Hematopoietic multipotent progenitor cell treated with erythropoietin and hydrocortisone succinate and interleukin-3 and kit ligand, for 17 days (in vitro differentiated cells): ENCODE data around the gene SPAG7.

Experiments used
- DNase-seq: peaks from one replicate; pipeline ENCODE4 v3.0.0-alpha.2; 2015; ENCODE audit warnings: low spot score

SPAG7 gene, protein sequence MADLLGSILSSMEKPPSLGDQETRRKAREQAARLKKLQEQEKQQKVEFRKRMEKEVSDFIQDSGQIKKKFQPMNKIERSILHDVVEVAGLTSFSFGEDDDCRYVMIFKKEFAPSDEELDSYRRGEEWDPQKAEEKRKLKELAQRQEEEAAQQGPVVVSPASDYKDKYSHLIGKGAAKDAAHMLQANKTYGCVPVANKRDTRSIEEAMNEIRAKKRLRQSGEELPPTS

DNA sequence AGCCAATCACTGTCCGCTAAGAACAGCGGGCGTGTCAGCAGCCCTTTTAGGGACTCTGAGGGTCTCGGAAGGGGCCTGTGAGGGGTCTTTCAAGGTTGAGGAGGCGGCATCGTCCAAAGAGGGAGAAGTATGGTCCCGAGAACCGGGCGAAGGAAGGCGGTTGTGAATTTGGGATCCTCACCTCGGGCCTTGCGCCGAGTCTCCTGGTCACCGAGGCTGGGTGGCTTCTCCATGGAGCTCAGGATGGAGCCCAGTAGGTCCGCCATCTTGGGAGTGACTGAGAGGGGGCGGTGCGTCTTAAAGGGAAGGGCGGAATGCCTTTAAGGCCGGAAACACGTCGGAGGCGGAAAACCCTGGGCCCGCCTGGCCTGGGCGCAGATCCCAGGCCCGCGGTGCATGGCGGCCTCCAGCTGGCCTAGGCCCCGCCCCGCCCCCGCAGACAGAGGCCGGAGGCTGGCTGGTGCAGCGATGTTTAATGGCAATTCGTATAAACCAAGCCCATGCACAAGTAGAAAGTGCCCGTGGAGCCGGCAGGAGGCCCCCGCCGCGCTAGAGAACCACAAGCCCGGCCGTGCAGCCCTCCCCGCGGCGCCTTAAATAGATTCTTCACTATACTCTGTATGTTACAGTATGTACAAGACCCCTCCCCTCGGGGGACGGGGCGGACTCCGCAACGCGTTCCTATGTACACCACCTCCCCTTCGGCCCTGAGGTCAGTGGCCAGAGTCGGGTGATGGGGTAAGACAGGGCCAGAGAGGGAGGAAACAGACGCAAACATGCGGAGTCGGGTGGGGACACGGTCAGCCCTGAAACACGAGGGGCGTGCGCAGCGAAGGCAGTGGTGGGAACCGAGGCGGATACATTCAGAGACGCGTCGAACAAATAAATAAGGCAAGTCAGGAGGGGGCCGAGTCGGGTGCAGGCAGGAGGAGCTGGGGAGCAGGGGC, at the start of gene SPAG7:
SPAG7 (minus strand) TSS at position 279 of the 947 bp plus-strand sequence; CDS start at position 266, 13 bp downstream.
- DNase-seq, result peak; percentile 97

DNA sequence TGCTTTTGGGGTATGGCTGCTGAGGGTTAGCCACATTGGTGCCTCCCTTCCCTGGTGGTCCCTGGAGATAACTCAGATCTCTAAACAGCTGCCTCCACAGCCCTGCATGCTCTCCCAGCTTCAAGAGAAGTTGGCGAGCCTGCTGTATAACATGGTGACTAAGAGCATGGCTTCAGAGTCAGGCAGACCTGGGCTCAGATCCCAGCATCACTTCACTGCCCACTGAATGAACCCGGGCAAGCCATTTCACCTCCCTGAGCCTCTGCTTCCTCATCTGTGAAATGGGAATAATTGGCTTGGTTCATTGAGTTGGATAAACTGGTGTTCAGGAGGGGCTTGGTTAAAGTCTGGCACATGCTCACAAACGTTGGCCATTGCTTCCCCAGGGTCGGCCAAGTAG, 46.7 kb upstream of the SPAG7 start:
- DNase-seq, result no peak

DNA sequence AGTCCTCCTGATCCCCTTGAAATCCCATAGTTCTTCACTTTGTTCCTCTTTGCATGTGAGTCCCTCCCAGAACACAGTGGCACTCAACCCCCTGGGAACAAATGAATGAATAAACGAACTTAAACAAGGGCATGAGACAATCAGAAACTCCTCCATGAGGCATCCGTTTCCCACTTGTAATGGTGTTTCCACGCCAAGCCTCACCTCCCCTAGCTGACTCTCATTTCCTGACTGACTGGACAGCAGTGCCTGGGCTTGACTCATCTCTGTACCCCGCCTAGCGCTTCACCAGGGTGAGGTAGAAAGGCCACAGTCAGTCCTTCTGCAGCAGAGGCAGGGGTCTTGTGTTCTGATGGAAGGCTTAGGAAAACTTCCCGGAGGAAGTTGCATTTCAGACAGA, 44.3 kb upstream of the SPAG7 start:
- no peak for DNase-seq

DNA sequence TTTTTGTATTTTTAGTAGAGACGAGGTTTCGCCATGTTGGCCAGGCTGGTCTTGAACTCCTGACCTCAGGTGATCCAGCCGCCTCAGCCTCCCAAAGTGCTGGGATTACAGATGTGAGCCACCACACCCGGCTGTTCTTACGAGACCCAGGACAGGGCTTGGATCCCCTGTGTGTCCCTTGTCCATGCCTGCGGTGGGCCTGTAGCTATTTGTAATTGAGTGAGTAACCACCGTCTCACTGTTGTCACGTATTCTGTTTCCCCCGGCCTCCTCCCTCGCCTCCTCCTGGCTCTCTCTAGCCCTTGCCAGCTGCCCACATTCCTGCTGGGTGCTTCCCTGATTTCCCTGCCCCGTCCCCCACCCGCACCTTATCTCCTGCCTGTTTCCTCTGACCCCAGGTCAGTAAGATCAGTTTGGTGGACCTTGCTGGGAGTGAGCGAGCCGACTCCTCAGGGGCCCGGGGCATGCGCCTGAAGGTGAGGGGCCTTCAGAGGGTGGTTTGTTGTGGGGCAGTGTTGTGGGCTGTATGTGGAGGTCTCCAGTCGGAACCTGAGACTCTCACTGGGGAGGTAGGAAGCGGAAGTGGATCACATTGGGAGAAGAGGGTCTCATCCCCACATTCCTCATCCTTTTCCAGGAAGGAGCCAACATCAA, 35.7 kb upstream of the SPAG7 start:
- DNase-seq, result no peak

DNA sequence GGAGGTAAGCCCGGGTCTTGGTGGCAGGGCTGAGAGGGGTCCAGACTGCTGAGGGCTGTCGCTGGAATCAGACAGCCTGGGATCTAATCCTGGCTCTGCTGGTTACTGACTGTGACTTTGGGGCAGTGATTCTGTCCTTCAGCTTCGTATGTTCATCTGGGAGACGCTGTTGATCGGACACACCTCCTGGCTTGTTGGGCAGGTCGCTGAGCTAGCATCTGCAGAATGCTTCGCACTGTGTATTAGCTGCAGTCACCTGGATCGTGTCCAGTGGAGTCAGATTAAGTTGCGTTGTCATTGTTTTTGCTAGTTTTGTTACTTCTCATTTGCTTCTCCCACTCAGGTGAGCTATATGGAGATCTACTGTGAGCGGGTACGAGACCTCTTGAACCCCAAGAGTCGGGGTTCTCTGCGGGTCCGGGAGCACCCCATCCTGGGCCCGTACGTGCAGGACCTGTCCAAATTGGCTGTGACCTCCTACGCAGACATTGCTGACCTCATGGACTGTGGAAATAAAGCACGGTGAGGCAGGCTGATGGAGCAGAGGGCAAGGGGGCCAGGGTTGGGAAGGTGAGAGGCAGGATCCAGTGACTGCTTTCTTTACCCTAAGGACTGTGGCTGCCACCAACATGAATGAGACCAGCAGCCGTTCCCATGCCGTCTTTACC, 34.6 kb upstream of the SPAG7 start:
- no peak for DNase-seq

DNA sequence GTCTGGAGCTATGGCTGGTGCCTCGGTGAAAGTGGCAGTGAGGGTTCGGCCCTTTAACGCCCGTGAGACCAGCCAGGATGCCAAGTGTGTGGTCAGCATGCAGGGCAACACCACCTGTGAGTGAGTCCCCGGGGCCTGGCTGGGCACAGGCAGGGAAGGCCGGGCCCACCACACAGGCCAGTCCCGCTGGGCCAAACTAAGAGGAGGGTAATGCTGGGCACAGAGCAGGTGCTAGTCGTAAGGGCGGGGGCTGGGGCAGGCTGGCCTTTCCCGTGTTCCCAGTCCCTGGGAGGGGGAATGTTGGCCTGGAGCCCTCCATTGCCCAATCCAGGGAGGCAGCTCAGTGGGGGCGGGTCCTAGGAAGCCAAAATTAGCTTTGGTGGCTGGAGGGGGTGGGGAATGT, 32.6 kb upstream of the SPAG7 start:
- DNase-seq, result no peak

DNA sequence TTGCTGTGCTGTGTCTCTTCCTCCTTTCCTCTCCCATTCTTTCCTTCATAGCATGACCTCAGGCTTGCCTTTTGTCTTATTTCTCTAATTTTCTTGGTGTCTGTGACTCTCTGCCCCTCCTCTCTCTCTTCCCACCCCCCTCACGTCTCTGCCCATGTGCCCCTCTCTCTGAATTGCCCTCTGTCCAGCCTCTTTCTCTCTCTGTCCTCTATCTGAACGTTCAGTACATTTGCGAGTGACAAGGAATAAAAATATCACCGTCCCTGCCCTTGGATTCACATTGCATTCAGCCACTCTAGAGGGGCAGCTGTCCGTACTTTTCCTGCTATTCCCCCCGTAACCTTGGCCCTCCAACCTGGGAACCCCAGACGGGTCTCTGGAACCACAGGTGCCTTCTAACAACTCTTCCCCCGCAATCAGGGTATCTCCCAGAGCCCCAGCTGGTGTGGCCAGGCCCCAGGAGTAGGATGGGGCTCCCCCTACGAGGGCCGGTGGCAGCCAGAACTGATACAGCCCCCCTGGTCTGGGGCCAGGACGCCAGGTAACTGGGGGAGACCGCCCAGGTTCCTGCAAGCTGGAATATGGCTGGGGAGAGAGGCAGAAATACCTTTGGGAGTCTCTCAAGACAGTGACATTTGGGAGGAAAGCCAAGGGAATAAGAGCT, 31.9 kb upstream of the SPAG7 start:
- DNase-seq, result no peak

DNA sequence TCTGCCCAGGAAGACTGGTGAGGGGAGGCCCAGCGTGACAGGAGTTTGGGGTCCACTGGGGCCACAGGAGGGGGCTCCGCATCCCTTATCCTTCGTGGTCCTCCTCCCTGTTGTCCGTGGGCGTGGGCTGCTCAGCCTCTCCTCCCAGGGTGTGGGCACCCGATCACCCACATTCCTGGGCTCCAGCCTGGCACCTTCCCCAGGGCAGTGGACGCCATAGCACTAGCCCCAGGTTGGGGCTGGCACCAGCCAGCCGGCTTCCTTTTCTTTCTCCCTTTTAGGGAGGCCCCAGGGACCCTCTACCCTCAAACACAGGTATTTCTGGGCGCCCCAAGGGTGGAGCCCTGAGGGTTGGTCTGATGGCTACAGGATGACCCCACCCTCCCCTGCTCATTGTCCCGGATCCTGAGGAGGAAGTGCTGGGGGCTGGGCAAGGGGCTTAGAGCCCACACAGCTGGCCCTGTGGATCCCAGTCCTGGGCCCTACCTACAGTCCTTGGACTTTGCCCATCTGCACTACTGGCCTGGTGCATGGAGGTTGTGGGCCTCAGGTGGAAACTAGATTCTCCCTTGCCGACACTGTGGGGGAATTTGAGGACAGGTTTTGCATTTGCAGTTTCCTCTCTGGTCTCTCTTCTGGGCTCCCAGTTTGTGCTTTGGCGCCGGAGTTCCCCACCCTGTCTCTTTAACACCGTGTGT, 31.3 kb upstream of the SPAG7 start:
- no peak for DNase-seq

DNA sequence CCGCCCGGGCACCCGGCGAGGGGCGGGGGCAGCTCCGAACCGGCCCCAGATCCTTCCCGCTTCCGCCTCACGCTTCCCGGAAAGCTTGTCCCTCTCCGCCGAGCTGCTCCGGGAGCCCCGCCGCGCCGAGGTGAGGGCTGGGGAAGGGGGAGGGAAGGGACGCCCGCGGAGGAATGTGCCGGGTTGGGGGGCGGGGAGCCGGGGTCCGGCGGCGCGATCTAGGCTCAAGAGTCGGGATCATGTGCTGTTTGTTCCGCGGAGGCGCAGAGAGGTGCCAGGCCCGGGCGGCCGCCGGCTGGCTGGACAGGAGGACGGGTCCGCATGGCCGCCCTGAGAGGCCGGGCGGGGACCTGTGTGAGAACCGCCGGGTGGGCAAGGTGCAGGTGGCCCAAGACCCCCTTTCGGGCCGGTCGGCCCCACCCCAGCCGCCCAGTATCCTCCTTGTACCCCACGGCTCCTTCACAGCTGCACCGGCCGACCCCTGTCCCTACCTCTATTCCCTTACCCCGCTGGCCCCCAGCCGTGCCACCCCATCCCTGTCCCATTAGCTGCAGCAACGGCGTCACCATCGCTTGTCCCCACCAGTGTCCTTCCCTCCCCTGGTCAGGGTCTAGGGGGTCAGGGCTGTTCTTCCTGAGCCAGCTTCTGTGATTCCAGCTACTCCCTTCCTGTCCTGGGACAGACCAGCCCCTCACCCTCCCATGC, 30.6 kb upstream of the SPAG7 start:
- DNase-seq, result no peak

DNA sequence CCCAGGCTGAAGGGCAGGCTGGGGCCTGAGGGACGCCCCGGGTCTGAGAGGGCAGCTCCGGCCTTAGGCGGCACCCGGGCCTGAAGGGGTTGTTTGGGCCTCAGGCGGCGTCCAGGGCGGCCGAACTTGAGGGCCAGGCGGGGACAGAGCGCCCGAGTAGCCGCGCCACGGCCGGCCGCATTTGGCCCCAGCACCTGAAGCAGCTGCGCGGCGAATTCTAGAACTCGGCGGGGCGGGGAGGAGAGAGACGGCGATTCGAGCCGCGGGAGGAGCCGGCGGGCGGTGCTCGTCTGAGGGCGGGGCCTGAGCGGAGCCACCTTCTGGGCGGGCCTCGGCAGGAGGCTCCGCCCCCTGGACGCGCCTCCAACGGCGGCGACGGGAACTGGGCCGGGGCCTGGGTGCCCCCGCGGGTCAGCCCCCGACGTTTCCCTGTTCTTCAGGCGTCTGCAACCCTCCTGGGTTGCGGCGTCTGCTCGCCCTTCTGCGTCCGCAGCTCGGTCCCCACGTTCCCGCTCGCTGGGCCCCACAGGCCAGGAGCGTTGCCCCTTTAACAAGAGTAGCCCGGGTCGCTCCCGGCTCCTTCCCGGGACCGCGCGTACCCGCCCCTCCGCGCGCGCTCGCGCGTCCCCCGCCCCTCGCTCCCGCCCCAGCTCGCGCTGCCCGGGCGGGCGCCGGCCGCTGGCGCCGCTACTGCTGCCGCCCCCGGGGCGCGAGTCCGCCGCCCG, 29.8 kb upstream of the SPAG7 start, which contains the start of the genes INCA1 and KIF1C:
INCA1 (minus strand) TSS at position 221 of the 725 bp plus-strand sequence. CDS start 3,085 bp downstream, outside the sequence.
KIF1C (plus strand) TSS at position 649 of the 725 bp plus-strand sequence. CDS start 2,297 bp downstream, outside the sequence.
- peak; percentile 92 for DNase-seq

DNA sequence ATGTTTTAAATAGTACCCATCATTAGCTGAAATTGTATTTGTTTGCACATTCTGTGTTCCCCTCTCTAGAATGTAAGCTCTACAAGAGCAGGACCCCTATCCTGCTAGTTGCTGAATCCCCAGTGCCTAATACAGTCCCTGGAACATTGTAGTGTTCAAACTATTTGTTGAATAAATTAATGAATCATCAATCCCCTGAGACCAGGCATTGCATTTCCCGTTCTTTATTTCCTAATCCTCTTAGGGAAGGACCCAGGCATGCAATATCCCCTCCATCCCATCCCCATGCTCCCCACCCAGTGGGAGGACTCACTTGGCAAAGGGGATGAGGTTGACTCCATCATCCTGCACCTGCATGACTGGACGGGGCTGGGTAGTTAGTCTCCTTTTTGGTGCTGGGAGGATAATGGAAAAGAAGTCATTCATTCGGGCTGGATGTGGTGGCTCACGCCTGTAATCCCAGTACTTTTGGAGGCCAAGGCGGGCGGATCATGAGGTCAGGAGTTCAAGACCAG, 26.5 kb upstream of the SPAG7 start:
- no peak for DNase-seq

DNA sequence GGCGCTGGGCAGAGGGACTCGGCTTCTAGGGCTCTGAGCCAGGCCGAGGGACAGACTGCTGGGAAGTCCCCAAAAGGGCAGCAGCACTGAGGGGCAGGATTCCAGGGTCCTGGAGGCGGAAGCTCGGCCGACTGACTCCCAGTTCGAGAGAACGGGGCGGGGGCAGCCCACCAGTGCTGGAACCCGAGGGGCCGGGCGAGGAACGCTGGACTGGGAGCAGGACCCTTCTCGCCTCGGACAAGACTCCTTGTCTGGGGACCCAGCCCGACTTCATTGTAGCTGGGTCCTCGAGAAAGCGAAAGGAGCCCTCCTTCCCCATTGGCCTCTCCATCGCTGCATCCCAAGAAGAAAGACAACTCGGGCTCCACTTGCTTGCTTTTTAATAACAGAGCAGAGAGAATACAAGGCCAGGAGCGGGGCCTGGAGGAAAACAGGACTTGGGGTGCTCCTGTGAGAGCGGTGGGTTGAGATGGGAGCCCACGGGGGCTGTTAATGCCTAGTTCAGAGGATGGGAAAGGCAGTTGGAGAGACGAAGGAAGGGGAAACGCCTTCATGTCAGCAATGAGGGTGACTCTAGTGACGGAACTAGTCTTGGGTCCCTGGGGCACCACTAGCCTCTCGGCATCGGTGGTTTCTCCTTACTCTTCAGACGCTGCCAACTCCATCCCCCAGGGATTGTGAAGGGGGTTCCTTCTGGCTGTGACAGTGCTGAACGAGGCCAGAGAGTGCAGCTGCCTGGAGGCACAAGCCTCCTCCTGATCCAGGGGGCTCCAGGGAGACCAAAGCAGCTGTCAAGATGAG, 20.4 kb upstream of the SPAG7 start:
- DNase-seq, result no peak

DNA sequence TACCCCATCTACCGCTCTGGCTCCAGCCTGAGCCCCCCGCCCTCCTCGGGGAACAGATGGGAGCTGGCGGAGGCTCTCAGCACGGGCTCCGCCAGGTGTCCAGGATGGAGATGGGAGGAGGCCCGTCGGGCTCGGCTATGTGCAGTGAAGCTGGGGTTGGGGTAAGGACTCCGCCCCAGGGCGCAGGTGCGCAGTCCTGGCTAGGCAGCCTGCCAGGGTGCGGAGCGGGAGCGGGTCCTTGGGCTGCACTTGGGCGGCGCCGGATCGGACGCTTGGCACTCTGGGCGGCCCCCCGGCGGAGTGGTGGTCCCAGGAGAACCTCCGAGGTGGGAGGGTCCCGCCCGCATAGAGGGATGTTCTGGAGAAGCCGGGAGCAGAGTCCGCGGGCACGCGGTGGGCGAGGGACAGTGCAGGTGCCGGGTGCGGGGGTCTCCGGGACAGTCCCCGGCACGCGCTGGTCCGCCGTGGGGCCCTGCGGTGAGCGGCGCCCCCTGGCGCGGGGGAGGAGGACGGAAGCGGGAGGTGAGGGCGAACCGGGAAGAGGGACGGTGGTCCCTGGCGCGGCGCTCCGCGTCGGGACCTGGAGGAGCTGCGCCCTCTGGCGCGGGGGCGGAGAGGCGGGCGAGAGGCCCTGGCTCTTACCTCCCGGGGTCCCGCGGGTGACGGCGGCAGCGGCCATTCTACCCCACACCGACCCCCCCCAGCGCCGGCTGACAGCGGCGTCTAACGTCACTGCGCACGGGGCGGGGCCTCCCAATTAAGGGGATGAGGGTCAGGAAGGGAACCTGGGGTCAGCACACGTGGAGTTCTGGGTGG, 19.5 kb upstream of the SPAG7 start, which contains the start of gene CAMTA2:
CAMTA2 (minus strand) TSS at position 725 of the 816 bp plus-strand sequence. CDS start 1,453 bp downstream, outside the sequence.
- DNase-seq, result peak; percentile 81

DNA sequence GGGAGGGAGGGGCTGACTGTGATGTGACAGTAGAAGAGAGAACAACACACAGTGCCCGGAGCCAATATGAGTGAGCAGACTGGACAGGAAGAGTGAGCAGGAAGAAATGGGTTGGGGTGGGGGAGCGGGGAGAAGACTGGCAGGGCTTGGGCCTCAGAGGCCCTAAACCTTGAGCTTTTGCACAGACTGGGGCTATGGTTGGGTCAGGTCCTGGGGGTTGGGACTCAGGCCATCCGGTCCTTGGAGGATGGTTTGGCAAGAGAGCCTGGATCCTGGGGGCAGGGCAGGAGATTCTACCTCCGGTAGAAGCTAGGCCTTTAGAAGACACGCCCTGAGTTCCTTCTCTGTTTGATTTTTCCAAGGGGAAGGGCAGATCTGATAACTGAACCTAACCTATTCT, 18.8 kb upstream of the SPAG7 start:
- DNase-seq, result no peak

DNA sequence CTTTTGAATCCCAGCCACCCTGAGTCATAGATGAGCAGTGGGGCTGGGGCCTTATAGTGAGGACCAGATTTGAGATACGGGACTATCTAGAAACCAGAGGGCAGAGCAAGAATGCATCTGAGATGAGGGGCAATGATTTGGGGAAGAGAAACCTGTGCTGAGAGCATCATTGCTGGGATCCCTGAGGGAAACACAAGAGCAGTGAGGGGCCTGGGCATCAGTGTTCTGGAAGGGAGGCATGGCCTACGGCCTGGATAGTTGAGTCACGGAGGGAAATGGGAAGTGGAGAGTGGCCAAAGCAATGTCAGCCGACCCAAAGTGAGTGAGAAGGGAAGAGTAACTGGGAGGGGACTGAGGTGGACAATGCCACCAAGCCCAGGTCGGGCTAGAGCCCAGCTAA, 14.7 kb upstream of the SPAG7 start:
- DNase-seq, result no peak

DNA sequence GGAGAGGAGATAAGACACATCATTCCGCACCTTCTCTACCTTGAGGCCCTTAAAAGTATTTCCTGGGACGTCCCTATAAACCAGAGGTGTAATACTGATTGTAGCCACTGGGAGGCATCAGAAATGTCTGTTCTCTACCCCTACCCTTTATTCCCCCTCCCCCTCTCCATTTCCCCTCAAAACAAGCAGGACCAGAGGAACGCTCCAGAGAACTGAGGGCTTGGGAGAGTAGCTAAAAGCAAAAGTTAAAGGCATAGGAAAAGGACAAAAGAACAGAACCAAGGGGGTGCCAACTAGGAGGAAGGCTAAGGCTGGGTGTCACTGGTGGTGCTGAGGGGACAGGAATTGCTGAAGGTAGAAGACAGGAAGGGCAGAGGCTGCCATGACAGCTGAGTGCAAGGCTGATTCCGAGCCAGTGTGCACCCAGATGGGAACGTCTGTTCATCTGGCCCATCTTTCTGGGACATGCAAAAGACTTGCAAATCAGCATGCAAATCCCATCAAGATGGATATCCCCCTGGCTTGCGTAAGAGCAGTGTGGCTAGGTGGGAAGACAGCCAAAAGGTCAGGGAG, 13.1 kb upstream of the SPAG7 start:
- DNase-seq, result peak; percentile 59

DNA sequence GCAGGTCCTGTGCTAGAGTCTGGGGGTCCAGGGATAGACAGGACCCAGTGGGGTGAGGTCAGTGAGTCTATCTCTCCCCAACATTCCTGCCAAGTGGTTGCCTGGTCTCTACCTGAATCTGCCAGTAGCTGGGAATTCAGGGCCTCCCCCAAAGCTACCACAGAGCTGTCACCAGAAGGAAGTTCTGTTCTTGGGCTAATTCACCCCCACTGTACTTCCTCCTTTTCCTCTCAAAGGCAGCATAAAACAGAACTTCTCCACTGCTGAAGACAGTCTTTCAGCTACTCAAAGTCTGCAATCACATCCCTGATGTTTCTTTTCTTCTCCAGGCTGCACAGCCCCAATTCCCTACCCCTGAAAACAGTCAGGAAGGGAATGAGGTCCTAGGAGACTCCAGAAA, 11.1 kb upstream of the SPAG7 start:
- no peak for DNase-seq
